K562 (cell line): ENCODE data around the gene SHROOM3. TPM values are rescaled to one million over a fixed set of nuclear protein-coding genes. Genes with fewer than 3 reads are reported as not detected.
A peak's percentile ranks its signal among the peaks of the same experiment; 100 is the strongest.

Experiments used
- ATF3 ChIP-seq, 2 experiments: fragments of 450-650 bp in 1 of 2; sonication (generic) in 1 of 2; formaldehyde crosslinking in 1 of 2; IDR thresholded peaks in 1 of 2; conservative IDR thresholded peaks in 1 of 2; 2 replicates each; pipeline versions ENCODE4 v1.6.1 to v1.8.1; 2016 to 2023; ENCODE audit warnings: mild to moderate bottlenecking in 2 of 2, moderate library complexity in 2 of 2, inconsistent platforms in 1 of 2, missing genetic modification reagents in 1 of 2
- ATF4 ChIP-seq: fragments of 450-650 bp; formaldehyde crosslinking; IDR thresholded peaks from 2 replicates; pipeline ENCODE4 v1.4.0; 2022; ENCODE audit warnings: mild to moderate bottlenecking, moderate library complexity
- ATF7 ChIP-seq: fragments of 450-650 bp; IDR thresholded peaks from 2 replicates; pipeline ENCODE4 v1.7.1; 2014; ENCODE audit warnings: mild to moderate bottlenecking, moderate library complexity
- CBX5 ChIP-seq: IDR thresholded peaks from 2 replicates; pipeline ENCODE4 v1.6.1; 2014; ENCODE audit warnings: low read depth, borderline replicate concordance
- CEBPB ChIP-seq: fragments of 450-650 bp; IDR thresholded peaks from 2 replicates; pipeline ENCODE4 v1.6.1; 2016; ENCODE audit warnings: missing genetic modification characterization, missing compliant biosample characterization
- CEBPG ChIP-seq, 3 experiments: fragments of 200-800 bp in 1 of 3; sonication (Bioruptor generic) in 1 of 3; sonication (generic) in 1 of 3; formaldehyde crosslinking in 1 of 3; IDR thresholded peaks in 2 of 3; conservative IDR thresholded peaks in 1 of 3; 2 replicates each; pipeline versions ENCODE4 v1.6.1 to v1.8.0; 2016 to 2022; ENCODE audit warnings: missing compliant biosample characterization in 2 of 3, missing genetic modification characterization in 2 of 3, mild to moderate bottlenecking in 1 of 3, missing genetic modification reagents in 1 of 3
- DMBX1 ChIP-seq: fragments of 250-450 bp; sonication (Bioruptor Pico); IDR thresholded peaks from 2 replicates; pipeline ENCODE4 v1.8.0; 2022; ENCODE audit warnings: inconsistent platforms, mild to moderate bottlenecking, moderate library complexity, borderline replicate concordance
- ESRRA ChIP-seq: fragments of 450-650 bp; IDR thresholded peaks from 2 replicates; pipeline ENCODE4 v1.6.1; 2014; ENCODE audit warnings: low read depth, mild to moderate bottlenecking, moderate library complexity, borderline replicate concordance
- ETV6 ChIP-seq, 3 experiments: fragments of 150-350 bp in 1 of 3; sonication (generic) in 1 of 3; formaldehyde crosslinking in 1 of 3; IDR thresholded peaks; 2 replicates each; pipeline versions ENCODE4 v1.6.1 to v1.8.0; 2014 to 2022; ENCODE audit warnings: borderline replicate concordance in 2 of 3, low read depth in 2 of 3, antibody characterized with exemption in 1 of 3, low read length in 1 of 3, mild to moderate bottlenecking in 1 of 3, missing genetic modification reagents in 1 of 3
- LEF1 ChIP-seq: fragments of 450-650 bp; IDR thresholded peaks from 2 replicates; pipeline ENCODE4 v1.6.1; 2016; ENCODE audit warnings: mild to moderate bottlenecking
- SMAD4 ChIP-seq: fragments of 250-450 bp; sonication (Bioruptor Pico); conservative IDR thresholded peaks from 2 replicates; pipeline ENCODE4 v1.8.0; 2021; ENCODE audit warnings: inconsistent platforms, mild to moderate bottlenecking, moderate library complexity
- SMARCE1 ChIP-seq: fragments of 450-650 bp; IDR thresholded peaks from 2 replicates; pipeline ENCODE4 v1.7.1; 2016; ENCODE audit warnings: mild to moderate bottlenecking
- SOX6 ChIP-seq: fragments of 450-650 bp; IDR thresholded peaks from 2 replicates; pipeline ENCODE4 v1.6.1; 2014; ENCODE audit warnings: mild to moderate bottlenecking
- TRIM24 ChIP-seq, 2 experiments: fragments of 450-650 bp; IDR thresholded peaks; 2 replicates each; pipeline ENCODE4 v1.6.1; 2016
- ZBTB49 ChIP-seq: sonication (generic); formaldehyde crosslinking; IDR thresholded peaks from 2 replicates; pipeline ENCODE4 v1.8.0; 2022; ENCODE audit warnings: missing genetic modification reagents, mild to moderate bottlenecking, borderline replicate concordance
- ZNF124 ChIP-seq: sonication (generic); formaldehyde crosslinking; IDR thresholded peaks from 2 replicates; pipeline ENCODE4 v1.8.1; 2022; ENCODE audit warnings: missing genetic modification reagents
- ZNF24 ChIP-seq: fragments of 450-650 bp; IDR thresholded peaks from 2 replicates; pipeline ENCODE4 v1.6.1; 2016
- ZNF274 ChIP-seq: IDR thresholded peaks from 2 replicates; pipeline ENCODE4 v1.6.1; 2011; ENCODE audit warnings: low read depth, mild to moderate bottlenecking, low read length, moderate library complexity, borderline replicate concordance
- ZNF311 ChIP-seq: fragments of 250-450 bp; sonication (Bioruptor Pico); IDR thresholded peaks from 2 replicates; pipeline ENCODE4 v1.4.0; 2020; ENCODE audit warnings: mild to moderate bottlenecking, moderate library complexity
- polyA plus RNA-seq, 8 experiments: library from polyadenylated mRNA; depleted of rRNA in 4 of 8; stranded (reverse) in 5 of 8; unstranded in 3 of 8; fragments of >200 nt; fragmentation: Nextera tagmentation in 2 of 8; fragmentation: Illumina TruSeq in 1 of 8; extraction: Ambion mirVana in 2 of 8; extraction: Trizol in 1 of 8; gene quantifications; 2 replicates each; pipeline versions ENCODE4 v1.2.1 to v1.2.3, GENCODE V29; 2011 to 2014; ENCODE audit warnings: inconsistent platforms in 1 of 8, missing spikeins in 1 of 8
- total RNA-seq, 7 experiments: library from RNA; depleted of rRNA in 6 of 7; stranded (reverse); fragments of >200 nt in 6 of 7; fragmentation: Illumina TruSeq in 2 of 7; extraction: Trizol in 2 of 7; gene quantifications; 2 replicates each; pipeline versions ENCODE4 v1.2.1 to v1.2.3, GENCODE V29; 2011 to 2021; ENCODE audit warnings: low replicate concordance in 1 of 7

The SHROOM3 gene
- total and polyA plus RNA-seq, 9 of the 15 experiments (the other 6 are each of a cell fraction or from before 2014, with no cell fraction given), result 0.01 to 0.07 TPM; not detected in 7

DNA sequence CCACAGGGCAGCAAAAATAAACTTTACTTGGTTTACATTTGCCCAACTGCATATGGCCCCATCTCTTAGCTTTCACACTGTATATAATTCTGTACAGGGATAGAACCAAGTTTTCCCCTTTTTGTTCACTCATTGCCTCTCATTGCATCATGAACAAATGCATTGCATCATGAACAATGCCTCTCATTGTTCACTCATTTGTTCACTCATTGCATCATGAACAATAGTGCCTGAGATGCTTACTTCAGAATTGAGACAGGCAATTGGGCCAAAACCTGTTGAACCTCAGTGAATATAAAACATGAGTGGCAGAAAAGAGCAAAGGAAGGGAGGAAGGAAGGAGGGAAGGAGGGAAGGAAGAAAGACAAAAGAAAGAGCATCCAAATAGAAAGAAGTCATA lies 364.7 kb downstream of the SHROOM3 start (continued):
- no peak for TF ChIP-seq ZBTB49 (CRISPR knock-in tag)
- peak; percentile 96 for TF ChIP-seq SOX6
- peak; percentile 97 for TF ChIP-seq ZNF24
- TF ChIP-seq CEBPG (CRISPR knock-in tag; IDR thresholded peaks at IDR 0.05), result peak; percentile 91
- TF ChIP-seq CEBPG (tag; conservative IDR thresholded peaks at IDR 0.05 in 1 of 2, IDR thresholded peaks at IDR 0.05 in 1 of 2), result peak; percentile 53 to 98; a peak in 3 of 4 replicates
- TF ChIP-seq LEF1, result no peak
- no peak for TF ChIP-seq SMARCE1
- TF ChIP-seq SMAD4 (CRISPR knock-in tag), result 0 out of 2 replicates have a peak, but pooled peaks have one; percentile 41
- TF ChIP-seq TRIM24 (IDR thresholded peaks at IDR 0.05), result peak; percentile 97
- TF ChIP-seq ATF7, result peak; percentile 20; the same call in 1 of the 2 replicates
- TF ChIP-seq ZNF311 (CRISPR knock-in tag), result no peak
- peak; percentile 67 for TF ChIP-seq ATF4
- TF ChIP-seq CEBPB (tag), result peak; percentile 48
- no peak for TF ChIP-seq ETV6 (IDR thresholded peaks at IDR 0.05; ENCODE audit: borderline replicate concordance in 1 of 2, low read depth in 2 of 2, low read length in 1 of 2)
- no peak for TF ChIP-seq ETV6 (CRISPR knock-in tag; IDR thresholded peaks at IDR 0.05; ENCODE audit: borderline replicate concordance)
- TF ChIP-seq DMBX1 (CRISPR knock-in tag), result peak; percentile 74; the same call in 1 of the 2 replicates
- no peak for TF ChIP-seq ESRRA
- no peak for TF ChIP-seq ZNF274
- TF ChIP-seq ZNF124, result no peak
- no peak for TF ChIP-seq CBX5
- TF ChIP-seq ATF3 (IDR thresholded peaks at IDR 0.05), result peak; percentile 81
- TF ChIP-seq ATF3 (CRISPR knock-in tag; conservative IDR thresholded peaks at IDR 0.05), result no peak
